LNCaP clone FGC (cell line): Measurements from ENCODE around the gene SGIP1.

Source experiments
- DNase-seq: peaks from one replicate; pipeline ENCODE4 v3.0.0-alpha.2; 2011; ENCODE audit warnings: low read depth
- H3K4me3 ChIP-seq: 2 replicates; pipeline ENCODE4 v1.5.1; 2011; ENCODE audit warnings: mild to moderate bottlenecking, low read depth, low read length, control low read depth
- TF ChIP-seq, protein P1 (sequence below): IDR thresholded peaks from 2 replicates; pipeline ENCODE4 v1.5.1; 2012; ENCODE audit warnings: mild to moderate bottlenecking; ENCODE audit not compliant: control insufficient read depth, insufficient read depth; ENCODE audit errors: extremely low read depth

Gene SGIP1

GRCh38 chr1:66559517-66559916 is 25.6 kb downstream of the SGIP1 start:
- H3K4me3 ChIP-seq: no peak overlapping the region
- TF ChIP-seq, protein P1, sequence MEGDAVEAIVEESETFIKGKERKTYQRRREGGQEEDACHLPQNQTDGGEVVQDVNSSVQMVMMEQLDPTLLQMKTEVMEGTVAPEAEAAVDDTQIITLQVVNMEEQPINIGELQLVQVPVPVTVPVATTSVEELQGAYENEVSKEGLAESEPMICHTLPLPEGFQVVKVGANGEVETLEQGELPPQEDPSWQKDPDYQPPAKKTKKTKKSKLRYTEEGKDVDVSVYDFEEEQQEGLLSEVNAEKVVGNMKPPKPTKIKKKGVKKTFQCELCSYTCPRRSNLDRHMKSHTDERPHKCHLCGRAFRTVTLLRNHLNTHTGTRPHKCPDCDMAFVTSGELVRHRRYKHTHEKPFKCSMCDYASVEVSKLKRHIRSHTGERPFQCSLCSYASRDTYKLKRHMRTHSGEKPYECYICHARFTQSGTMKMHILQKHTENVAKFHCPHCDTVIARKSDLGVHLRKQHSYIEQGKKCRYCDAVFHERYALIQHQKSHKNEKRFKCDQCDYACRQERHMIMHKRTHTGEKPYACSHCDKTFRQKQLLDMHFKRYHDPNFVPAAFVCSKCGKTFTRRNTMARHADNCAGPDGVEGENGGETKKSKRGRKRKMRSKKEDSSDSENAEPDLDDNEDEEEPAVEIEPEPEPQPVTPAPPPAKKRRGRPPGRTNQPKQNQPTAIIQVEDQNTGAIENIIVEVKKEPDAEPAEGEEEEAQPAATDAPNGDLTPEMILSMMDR: no peak
- no peak for DNase-seq

DNA sequence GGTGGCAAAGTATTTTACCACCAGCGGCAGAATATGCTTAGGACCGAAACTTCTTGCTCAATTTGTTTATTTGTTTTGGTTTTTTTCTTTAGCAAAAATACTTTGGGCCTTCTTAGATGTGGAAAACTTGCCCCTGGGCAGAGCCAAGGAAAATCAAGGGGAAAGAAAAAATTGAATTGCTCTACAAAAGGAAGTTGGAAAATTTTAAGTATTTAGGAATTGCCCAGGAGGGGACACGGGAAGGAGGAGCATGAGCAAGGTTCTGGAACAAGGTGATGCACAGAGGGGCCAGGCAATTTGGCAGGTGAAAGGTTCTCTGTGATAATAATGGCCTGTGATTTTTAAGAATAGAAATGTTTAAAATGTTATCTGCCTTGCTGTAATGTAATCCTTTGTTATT is 28.6 kb downstream of the SGIP1 start:
- H3K4me3 ChIP-seq: no peak overlapping the region
- TF ChIP-seq, protein P1: no peak
- no peak for DNase-seq

DNA sequence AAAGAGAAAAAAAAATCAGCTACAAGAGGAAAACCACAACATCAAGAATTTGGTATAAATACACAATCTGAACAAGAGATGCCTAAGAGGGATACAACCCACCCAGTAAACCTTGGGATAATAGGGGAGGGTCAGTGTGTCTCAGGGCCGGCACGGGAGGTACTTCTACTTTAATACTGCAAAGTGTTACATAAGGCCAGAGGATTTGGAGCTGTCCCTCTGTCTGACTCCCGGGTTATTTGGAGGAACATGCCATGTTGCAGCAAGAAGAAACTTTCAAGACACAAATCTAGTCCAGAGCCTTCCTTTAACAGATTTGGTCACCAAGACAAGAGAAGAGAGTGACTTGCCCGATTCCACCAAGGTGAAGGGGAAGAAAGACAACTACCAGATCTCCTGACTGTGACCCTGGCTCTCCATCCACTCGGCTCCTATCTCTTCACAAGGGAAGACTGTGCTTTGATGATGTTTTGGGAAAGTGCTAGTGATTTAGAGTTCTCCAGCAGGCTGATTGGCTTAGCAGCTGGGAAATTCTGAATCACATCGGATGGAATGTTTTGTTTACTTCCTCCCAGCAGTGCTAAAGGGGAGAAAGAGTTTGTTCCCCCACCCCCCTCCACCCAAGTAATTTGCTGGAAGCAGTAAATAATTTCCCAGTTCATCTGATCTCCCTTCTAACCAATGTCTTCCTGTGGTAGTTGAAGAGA is 29.3 kb downstream of the SGIP1 start:
- no peak overlapping the region for H3K4me3 ChIP-seq
- no peak for DNase-seq
- TF ChIP-seq, protein P1: no peak

- TF ChIP-seq, protein P1: no peak
- no peak overlapping the region for H3K4me3 ChIP-seq
- no peak for DNase-seq
Measured at GRCh38 chr1:66563941-66564630, 30.1 kb downstream of the SGIP1 start.

DNA sequence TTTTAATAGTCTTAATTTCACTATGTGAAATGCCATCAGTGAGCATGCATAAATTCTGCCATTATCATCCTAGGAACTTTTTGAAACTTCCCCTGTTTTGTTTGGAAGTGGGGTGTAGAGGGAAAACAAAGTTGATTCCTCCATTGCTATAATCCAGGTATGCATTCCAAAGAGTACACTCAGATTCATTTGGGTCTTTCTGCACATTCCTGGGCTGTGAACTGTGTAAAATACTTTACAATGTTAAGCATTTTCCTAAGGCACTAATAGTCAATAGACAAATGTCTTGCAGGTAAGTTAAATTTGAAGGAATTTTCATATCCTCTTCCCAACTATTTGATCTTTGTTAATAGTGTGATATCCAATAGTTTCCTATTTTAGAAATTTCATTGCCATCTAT is 36.2 kb downstream of the SGIP1 start:
- H3K4me3 ChIP-seq: no peak overlapping the region
- DNase-seq: no peak
- TF ChIP-seq, protein P1: no peak

DNA sequence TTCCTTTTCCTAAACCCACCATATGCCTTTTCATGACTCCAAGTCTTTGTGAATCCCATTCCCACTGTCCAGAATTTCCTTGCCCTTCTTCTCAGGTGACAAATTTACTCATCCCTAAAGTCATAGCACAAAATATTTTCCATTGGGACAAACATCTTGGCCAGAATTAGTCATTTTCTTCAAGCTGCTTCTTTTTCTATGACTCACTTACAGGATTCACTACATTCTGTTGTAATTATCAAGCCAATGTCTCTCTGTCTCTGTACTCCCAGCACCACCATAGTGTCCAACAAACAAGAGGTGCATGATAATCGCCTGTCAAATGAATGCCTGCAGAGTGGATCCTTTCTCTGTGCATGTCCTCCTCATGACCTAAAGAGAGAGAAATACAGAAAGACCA is 37.8 kb downstream of the SGIP1 start:
- no peak for DNase-seq
- TF ChIP-seq, protein P1: no peak
- no peak overlapping the region for H3K4me3 ChIP-seq

GRCh38 chr1:66575739-66576138 is 41.8 kb downstream of the SGIP1 start:
- no peak overlapping the region for H3K4me3 ChIP-seq
- no peak for DNase-seq
- TF ChIP-seq, protein P1: no peak
